B cell (primary cell): Measurements from ENCODE around the gene NPHP4.
"Not testable (repeated sequence)": the region's sequence is repeated elsewhere in the genome, so short reads cannot be mapped to it uniquely, and the experiment has no call there.

Experiments
- CTCF ChIP-seq: fragments of 200-600 bp; IDR thresholded peaks from one replicate; pipeline ENCODE4 v1.8.0; 2022; ENCODE audit warnings: antibody characterized with exemption, mild to moderate bottlenecking
- EZH2 ChIP-seq: IDR thresholded peaks from 2 replicates; pipeline ENCODE4 v1.6.1; 2012; ENCODE audit warnings: borderline replicate concordance, low read depth, mild to moderate bottlenecking, moderate library complexity, low read length; ENCODE audit not compliant: insufficient read depth, poor library complexity, severe bottlenecking

DNA sequence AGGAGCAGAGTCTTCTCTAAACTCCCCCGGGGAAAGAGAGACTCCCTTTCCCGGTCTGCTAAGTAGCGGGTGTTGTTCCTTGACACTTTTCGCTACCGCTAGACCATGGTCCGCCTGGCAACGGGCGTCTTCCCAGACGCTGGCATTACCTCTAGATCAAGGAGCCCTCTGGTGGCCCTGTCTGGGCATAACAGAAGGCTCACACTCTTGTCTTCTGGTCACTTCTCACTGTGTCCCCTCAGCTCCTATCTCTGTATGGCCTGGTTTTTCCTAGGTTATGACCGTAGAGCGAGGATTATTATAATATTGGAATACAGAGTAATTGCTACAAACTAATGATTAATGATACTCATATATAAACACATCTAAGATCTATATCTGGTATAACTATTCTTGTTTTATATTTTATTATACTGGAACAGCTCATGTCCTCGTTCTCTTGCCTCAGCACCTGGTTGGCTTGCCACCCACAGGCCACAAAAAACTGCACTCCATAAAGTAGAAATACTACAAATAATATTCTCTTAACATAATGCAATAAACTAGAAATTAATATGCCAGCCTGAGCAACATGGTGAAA lies 98.4 kb downstream of the NPHP4 start:
- peak; percentile 23 for TF ChIP-seq CTCF
- not testable (repeated sequence) for TF ChIP-seq EZH2
